ENCODE data around the gene PADI6. TPM values are rescaled to one million over a fixed set of nuclear protein-coding genes. Genes with fewer than 3 reads are reported as not detected.
"Not testable (repeated sequence)": the region's sequence is repeated elsewhere in the genome, so short reads cannot be mapped to it uniquely, and the experiment has no call there.

The PADI6 gene
- total RNA-seq, 1 donor from 2014 or later, result not detected

DNA sequence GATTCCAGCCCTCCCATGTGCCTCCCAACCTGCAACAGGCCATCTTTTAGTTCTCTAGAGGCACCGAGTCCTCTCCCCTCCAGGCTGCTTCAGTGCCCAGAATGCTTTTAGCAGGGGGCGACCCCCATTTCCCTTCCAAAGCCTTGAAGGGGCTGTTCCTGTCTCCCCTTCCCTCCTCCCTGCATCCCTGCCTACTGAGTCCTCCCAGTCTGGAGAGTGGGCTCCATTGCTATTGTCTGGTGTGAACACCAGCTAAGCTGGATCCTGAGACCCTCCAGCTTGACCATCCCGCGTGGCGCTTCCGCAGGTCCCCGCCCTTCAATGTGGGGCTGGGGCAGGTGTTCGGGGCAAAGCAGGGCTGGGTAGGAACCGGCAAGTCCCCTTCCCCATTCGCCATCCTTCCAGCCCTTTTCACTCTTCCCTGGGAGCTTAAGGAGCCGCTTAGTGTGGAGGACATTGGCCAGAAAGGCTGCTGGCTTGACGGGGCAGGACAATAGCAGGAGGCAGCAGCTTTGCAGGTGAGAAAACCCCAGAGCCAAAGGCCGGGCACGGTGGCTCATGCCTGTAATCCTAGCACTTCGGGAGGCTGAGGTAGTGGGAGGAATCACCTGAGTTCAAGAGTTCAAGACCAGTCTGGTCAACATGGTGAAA, 32.2 kb downstream of the PADI6 start:
- H3K27ac Mint-ChIP-seq, result peak overlapping the region; percentile 66
- no peak overlapping the region for H3K4me3 Mint-ChIP-seq

DNA sequence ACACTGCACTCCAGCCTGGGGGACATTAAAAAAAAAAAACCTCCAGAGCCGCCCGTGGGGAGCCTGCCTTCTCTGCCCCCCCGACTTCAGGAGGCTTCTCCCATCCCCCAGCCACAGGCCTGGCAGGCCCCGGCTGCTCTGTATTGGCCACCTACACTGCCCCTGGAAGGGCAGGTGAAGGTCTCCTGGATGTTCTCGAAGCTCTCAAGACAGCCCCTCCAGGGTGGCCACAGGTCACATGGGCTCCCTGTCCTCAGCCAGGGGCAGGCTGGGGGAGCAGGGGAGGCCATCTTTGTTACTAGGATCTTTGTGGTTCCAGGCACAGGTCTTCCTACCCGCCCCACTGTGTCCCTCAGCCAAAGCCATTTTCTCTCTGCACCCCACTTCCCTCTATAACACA, 32.8 kb downstream of the PADI6 start:
- peaks cover 2% of the 10 kb centered on the region for H3K27me3 Mint-ChIP-seq (ENCODE audit: insufficient read depth, low read depth)
- no peaks in the 10 kb centered on the region for H3K9me3 ChIP-seq (ENCODE audit: low read depth)
- H3K36me3 ChIP-seq, result no peaks in the 10 kb centered on the region
- no peaks in the 10 kb centered on the region for H3K79me2 ChIP-seq (ENCODE audit: low read depth)
- peaks cover 22% of the 10 kb centered on the region for H4K20me1 ChIP-seq (ENCODE audit: low read depth)
- peaks cover 31% of the 10 kb centered on the region for H3K4me1 Mint-ChIP-seq
- H3K4me2 ChIP-seq, result no peak overlapping the region
- H3K36me3 Mint-ChIP-seq, result peaks cover 16% of the 10 kb centered on the region
- H3K27ac ChIP-seq, result no peak overlapping the region
- H3K27me3 ChIP-seq, result no peaks in the 10 kb centered on the region
- H3K9ac ChIP-seq, result no peak overlapping the region
- peaks cover 16% of the 10 kb centered on the region for H3K4me1 ChIP-seq
- peaks cover 33% of the 10 kb centered on the region for H3F3A ChIP-seq (ENCODE audit: low read depth)
- no peak overlapping the region for H3K4me3 ChIP-seq
- H2AFZ ChIP-seq (replicated peaks), result no peak overlapping the region
- no peak for TF ChIP-seq EZH2phosphoT487 (IDR thresholded peaks at IDR 0.05)
- TF ChIP-seq EZH2 (IDR thresholded peaks at IDR 0.05), result no peak
- TF ChIP-seq, protein P1, sequence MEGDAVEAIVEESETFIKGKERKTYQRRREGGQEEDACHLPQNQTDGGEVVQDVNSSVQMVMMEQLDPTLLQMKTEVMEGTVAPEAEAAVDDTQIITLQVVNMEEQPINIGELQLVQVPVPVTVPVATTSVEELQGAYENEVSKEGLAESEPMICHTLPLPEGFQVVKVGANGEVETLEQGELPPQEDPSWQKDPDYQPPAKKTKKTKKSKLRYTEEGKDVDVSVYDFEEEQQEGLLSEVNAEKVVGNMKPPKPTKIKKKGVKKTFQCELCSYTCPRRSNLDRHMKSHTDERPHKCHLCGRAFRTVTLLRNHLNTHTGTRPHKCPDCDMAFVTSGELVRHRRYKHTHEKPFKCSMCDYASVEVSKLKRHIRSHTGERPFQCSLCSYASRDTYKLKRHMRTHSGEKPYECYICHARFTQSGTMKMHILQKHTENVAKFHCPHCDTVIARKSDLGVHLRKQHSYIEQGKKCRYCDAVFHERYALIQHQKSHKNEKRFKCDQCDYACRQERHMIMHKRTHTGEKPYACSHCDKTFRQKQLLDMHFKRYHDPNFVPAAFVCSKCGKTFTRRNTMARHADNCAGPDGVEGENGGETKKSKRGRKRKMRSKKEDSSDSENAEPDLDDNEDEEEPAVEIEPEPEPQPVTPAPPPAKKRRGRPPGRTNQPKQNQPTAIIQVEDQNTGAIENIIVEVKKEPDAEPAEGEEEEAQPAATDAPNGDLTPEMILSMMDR (IDR thresholded peaks at IDR 0.05), result no peak
- no peak overlapping the region for H3K4me3 Mint-ChIP-seq
- no peaks in the 10 kb centered on the region for H3K9me3 Mint-ChIP-seq
- DNase-seq (ENCODE audit: low spot score), result no peak
- H3K27ac Mint-ChIP-seq, result no peak overlapping the region

More for the DNA sequence above, 32.2 kb downstream of the PADI6 start:
- Histone ChIP-seq H3K4me1 (peaks cover 16% of the 10 kb centered on the region), H3K27me3 (no peaks in the 10 kb centered on the region), H3F3A (ENCODE audit: low read depth) (peaks cover 27% of the 10 kb centered on the region), H2AFZ (replicated peaks) (no peak overlapping the region), H3K27ac (peak overlapping the region; percentile 63), H3K4me3 (no peak overlapping the region), H3K9ac (no peak overlapping the region), H4K20me1 (ENCODE audit: low read depth) (peaks cover 21% of the 10 kb centered on the region), H3K9me3 (ENCODE audit: low read depth) (no peaks in the 10 kb centered on the region), H3K36me3 (no peaks in the 10 kb centered on the region), H3K4me2 (peak overlapping the region; percentile 2), H3K79me2 (ENCODE audit: low read depth) (no peaks in the 10 kb centered on the region)
- no peaks in the 10 kb centered on the region for H3K9me3 Mint-ChIP-seq
- TF ChIP-seq EZH2phosphoT487 (IDR thresholded peaks at IDR 0.05) (no peak), EZH2 (IDR thresholded peaks at IDR 0.05) (no peak)
- TF ChIP-seq, protein P1 (IDR thresholded peaks at IDR 0.05), result no peak
- peak; percentile 45 for DNase-seq (ENCODE audit: low spot score)
- peaks cover 14% of the 10 kb centered on the region for H3K36me3 Mint-ChIP-seq
- peaks cover 31% of the 10 kb centered on the region for H3K4me1 Mint-ChIP-seq
- peaks cover 3% of the 10 kb centered on the region for H3K27me3 Mint-ChIP-seq (ENCODE audit: insufficient read depth, low read depth)

DNA sequence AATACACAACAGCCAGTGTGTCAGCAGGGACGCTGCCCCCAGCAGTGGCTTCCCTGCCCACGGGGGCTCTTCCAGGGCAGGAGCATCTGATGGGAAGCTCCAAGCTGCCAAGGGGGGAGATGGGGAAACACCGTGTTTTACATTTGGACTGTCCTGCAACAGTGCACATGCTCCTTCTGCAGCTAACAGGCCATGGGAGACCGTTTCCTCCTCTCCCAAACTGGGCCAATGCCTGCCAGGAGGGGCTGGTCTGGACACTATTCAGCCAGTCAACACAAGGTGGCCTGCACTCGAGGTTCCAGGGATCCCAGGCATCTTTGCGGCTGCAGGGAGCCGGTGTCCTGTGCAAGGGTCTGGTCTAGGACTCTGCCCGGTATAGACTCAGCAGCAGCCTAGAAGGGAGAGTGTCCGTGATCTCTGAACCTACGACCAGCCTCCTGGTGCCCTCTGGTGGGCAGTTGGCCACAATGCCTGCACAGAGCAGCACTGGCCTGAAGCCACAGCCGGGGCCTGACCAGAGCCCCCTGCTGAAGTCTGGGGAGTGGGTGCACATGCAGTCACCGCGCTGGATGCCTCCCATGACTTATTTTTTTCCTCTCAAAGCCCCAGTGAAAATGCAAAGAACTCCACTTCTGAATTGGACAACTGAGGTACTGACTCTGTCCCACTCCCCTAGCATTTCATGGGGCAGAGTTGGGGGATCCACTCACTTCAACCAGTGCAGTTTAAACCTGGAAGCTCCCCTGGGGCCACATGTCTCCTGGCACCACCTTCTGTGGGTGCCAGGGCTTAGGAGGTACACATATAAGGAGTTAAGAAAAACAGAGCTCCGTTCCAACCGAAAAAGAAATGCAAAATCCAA, 34.1 kb downstream of the PADI6 start:
- no peak overlapping the region for H3K27ac Mint-ChIP-seq
- H3K9ac ChIP-seq, result no peak overlapping the region
- H3K36me3 Mint-ChIP-seq, result peaks cover 24% of the 10 kb centered on the region
- H3K4me1 ChIP-seq, result peaks cover 8% of the 10 kb centered on the region
- H3K27me3 Mint-ChIP-seq (ENCODE audit: insufficient read depth, low read depth), result no peaks in the 10 kb centered on the region
- no peaks in the 10 kb centered on the region for H3K27me3 ChIP-seq
- no peak overlapping the region for H3K27ac ChIP-seq
- peaks cover 36% of the 10 kb centered on the region for H4K20me1 ChIP-seq (ENCODE audit: low read depth)
- DNase-seq (ENCODE audit: low spot score), result peak; percentile 86
- TF ChIP-seq, protein P1 (IDR thresholded peaks at IDR 0.05), result peak; percentile 81
- TF ChIP-seq EZH2 (IDR thresholded peaks at IDR 0.05) (no peak), EZH2phosphoT487 (IDR thresholded peaks at IDR 0.05) (no peak)
- no peaks in the 10 kb centered on the region for H3K9me3 Mint-ChIP-seq
- H3K79me2 ChIP-seq (ENCODE audit: low read depth), result no peaks in the 10 kb centered on the region
- H3K4me2 ChIP-seq, result no peak overlapping the region
- no peaks in the 10 kb centered on the region for H3K9me3 ChIP-seq (ENCODE audit: low read depth)
- no peaks in the 10 kb centered on the region for H3K36me3 ChIP-seq
- peaks cover 36% of the 10 kb centered on the region for H3F3A ChIP-seq (ENCODE audit: low read depth)
- no peak overlapping the region for H3K4me3 Mint-ChIP-seq
- no peak overlapping the region for H2AFZ ChIP-seq (replicated peaks)
- H3K4me3 ChIP-seq, result no peak overlapping the region
- H3K4me1 Mint-ChIP-seq, result peaks cover 21% of the 10 kb centered on the region

DNA sequence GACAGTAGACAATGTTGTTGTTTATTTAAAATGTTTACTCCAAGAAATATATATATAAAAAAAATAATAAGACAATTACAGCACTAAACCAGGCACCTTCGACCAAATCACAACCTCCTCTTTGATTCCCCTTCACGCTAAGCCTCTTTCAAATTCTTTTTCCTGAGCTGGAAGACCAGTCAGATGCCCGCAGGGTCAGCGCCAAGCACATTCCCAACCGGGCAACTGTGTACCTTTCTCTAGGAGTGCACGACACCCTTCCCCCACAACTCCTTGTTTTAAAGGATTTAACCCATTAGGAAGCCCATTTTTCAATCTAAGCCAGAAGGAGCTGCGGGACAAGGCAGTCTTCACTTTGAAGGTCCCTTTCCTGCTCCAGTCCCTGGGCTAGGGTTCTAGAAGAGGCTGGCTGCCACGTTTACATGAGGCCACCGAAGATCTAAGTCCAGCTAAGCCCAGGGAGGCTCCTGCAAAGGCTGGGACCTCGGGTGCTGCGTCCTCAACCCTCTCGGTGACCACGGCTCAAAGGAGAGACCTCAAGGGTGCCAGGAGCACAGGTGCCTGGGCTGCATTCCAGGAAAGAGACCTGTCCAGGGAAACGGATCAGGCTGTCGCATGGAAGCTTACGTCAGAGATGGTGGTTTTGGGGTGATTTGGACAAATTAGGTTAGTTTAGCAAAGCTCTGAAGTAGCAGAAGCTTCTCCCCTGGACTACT, 34.9 kb downstream of the PADI6 start:
- not testable (repeated sequence) for H2AFZ ChIP-seq (replicated peaks); H3K79me2 ChIP-seq (ENCODE audit: low read depth); H3K27me3 ChIP-seq; H3K36me3 ChIP-seq; H3K4me3 Mint-ChIP-seq; H3K9me3 Mint-ChIP-seq; H3K27ac ChIP-seq; H3K4me2 ChIP-seq; H3K27me3 Mint-ChIP-seq (ENCODE audit: insufficient read depth, low read depth); H3K4me1 ChIP-seq; DNase-seq (ENCODE audit: low spot score); H3K9ac ChIP-seq; H3K27ac Mint-ChIP-seq; H3K9me3 ChIP-seq (ENCODE audit: low read depth); H3K4me3 ChIP-seq
- Mint-ChIP-seq H3K4me1 (peaks cover 14% of the 10 kb centered on the region), H3K36me3 (peaks cover 24% of the 10 kb centered on the region)
- peaks cover 43% of the 10 kb centered on the region for H4K20me1 ChIP-seq (ENCODE audit: low read depth)
- H3F3A ChIP-seq (ENCODE audit: low read depth), result peaks cover 36% of the 10 kb centered on the region

DNA sequence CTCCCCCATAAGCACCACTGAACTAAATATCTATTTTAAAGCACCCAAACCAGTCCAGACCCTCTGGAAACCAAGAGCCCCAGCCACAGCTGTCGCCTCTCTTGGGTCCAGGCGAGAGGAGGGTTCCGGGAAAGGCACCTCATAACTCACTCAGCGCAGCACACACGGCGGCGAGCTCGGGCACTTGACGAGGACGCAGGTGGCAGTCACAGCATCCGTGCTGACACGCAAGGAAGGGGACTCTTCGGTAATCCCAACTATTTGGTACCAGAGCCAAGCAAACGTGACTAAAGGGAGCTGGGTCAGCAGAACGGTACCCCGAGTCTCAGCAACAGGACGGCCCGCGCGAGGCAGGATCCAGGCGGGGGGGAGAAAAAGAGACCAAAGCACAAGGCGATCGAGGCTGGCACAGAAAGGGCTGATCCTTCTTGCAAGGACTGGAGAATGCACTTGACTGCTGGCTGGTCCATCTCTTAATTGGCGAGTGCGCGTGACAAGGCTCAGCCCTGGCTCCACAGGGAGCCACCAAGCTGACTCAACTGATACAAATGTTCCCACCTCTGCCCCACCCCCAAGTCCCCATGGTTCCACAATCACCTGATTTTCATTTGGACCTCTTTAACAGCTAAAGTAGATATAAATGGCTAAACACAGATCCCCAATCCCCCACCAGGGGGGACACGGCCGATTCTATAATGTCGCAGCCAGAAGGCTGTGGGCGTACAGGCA, 36.0 kb downstream of the PADI6 start:
- not testable (repeated sequence) for H3K27ac ChIP-seq
- peaks cover 14% of the 10 kb centered on the region for H3K4me1 Mint-ChIP-seq

More for the DNA sequence above, 36.0 kb downstream of the PADI6 start:
- H3K36me3 Mint-ChIP-seq, result peaks cover 33% of the 10 kb centered on the region
- H3K36me3 ChIP-seq; H3K4me2 ChIP-seq; H3K79me2 ChIP-seq (ENCODE audit: low read depth); H3K4me3 ChIP-seq; DNase-seq (ENCODE audit: low spot score); H2AFZ ChIP-seq (replicated peaks); H3K9ac ChIP-seq; H3K9me3 Mint-ChIP-seq; H3K9me3 ChIP-seq (ENCODE audit: low read depth); H3K27ac Mint-ChIP-seq; H3K27me3 ChIP-seq; H3K4me1 ChIP-seq; H3K27me3 Mint-ChIP-seq (ENCODE audit: insufficient read depth, low read depth); H3K4me3 Mint-ChIP-seq: not testable (repeated sequence)
- H4K20me1 ChIP-seq (ENCODE audit: low read depth), result peaks cover 52% of the 10 kb centered on the region
- peaks cover 36% of the 10 kb centered on the region for H3F3A ChIP-seq (ENCODE audit: low read depth)
